ENCODE measurements around the gene ARL4C.
"Not testable (repeated sequence)": the region's sequence is repeated elsewhere in the genome, so short reads cannot be mapped to it uniquely, and the experiment has no call there.

The ARL4C gene

GRCh38 chr2:234457421-234457820 is 39.5 kb downstream of the ARL4C start:
- H3K27ac Mint-ChIP-seq, result peak overlapping the region in 1 of 2 donors; percentile 49
- H3K4me1 Mint-ChIP-seq (ENCODE audit: low read depth in 2 of 2), result peaks cover 50 to 70% of the 10 kb centered on the region in 2 donors
- H3K27me3 Mint-ChIP-seq, result no peaks in the 10 kb centered on the region
- DNase-seq (no peak), ATAC-seq (replicated peaks) (no peak)
- peak overlapping the region in 1 of 2 donors; percentile 10 for H3K4me3 Mint-ChIP-seq
- no peaks in the 10 kb centered on the region for H3K9me3 Mint-ChIP-seq
- peaks cover 9% of the 10 kb centered on the region for H3K36me3 Mint-ChIP-seq (ENCODE audit: insufficient read depth)

GRCh38 chr2:234455246-234455645 is 41.6 kb downstream of the ARL4C start:
- peak overlapping the region; percentile 42 to 91 for H3K27ac Mint-ChIP-seq
- H3K4me1 Mint-ChIP-seq (ENCODE audit: low read depth in 2 of 2), result peaks cover 45 to 73% of the 10 kb centered on the region in 2 donors
- peaks cover 19% of the 10 kb centered on the region for H3K36me3 Mint-ChIP-seq (ENCODE audit: insufficient read depth)
- peak overlapping the region; percentile 33 to 49 for H3K4me3 Mint-ChIP-seq
- ATAC-seq (replicated peaks); DNase-seq; H3K9me3 Mint-ChIP-seq; H3K27me3 Mint-ChIP-seq: not testable (repeated sequence)

GRCh38 chr2:234454433-234454832 is 42.4 kb downstream of the ARL4C start:
- Mint-ChIP-seq H3K4me3 (peak overlapping the region; percentile 20 to 74), H3K36me3 (ENCODE audit: insufficient read depth) (peaks cover 21% of the 10 kb centered on the region)

GRCh38 chr2:234453216-234453615 is 43.7 kb downstream of the ARL4C start:
- Mint-ChIP-seq H3K9me3 (no peaks in the 10 kb centered on the region), H3K4me3 (peak overlapping the region; percentile 20 to 74), H3K36me3 (ENCODE audit: insufficient read depth) (peaks cover 21% of the 10 kb centered on the region), H3K4me1 (ENCODE audit: low read depth in 2 of 2) (peaks cover 33 to 61% of the 10 kb centered on the region in 2 donors), H3K27ac (peak overlapping the region; percentile 42 to 91), H3K27me3 (no peaks in the 10 kb centered on the region)
- peak; percentile 31 for ATAC-seq (replicated peaks)
- no peak for DNase-seq

More at GRCh38 chr2:234454433-234454832, 42.4 kb downstream of the ARL4C start:
- Mint-ChIP-seq H3K4me1 (ENCODE audit: low read depth in 2 of 2) (peaks cover 43 to 70% of the 10 kb centered on the region in 2 donors), H3K27ac (peak overlapping the region; percentile 42 to 91), H3K9me3 (no peaks in the 10 kb centered on the region), H3K27me3 (no peaks in the 10 kb centered on the region)
- peak; percentile 13 to 22 (median 17) for DNase-seq
- ATAC-seq (replicated peaks), result peak; percentile 90

- Mint-ChIP-seq H3K27ac (peak overlapping the region; percentile 42 to 91), H3K36me3 (ENCODE audit: insufficient read depth) (peaks cover 17% of the 10 kb centered on the region), H3K9me3 (no peaks in the 10 kb centered on the region), H3K27me3 (no peaks in the 10 kb centered on the region), H3K4me1 (ENCODE audit: low read depth in 2 of 2) (peaks cover 38 to 69% of the 10 kb centered on the region in 2 donors), H3K4me3 (peak overlapping the region; percentile 20 to 74)
- DNase-seq (no peak), ATAC-seq (replicated peaks) (peak; percentile 11)
These were observed 44.8 kb downstream of the ARL4C start for GRCh38 chr2:234451852-234452625.

- peak overlapping the region; percentile 42 to 91 for H3K27ac Mint-ChIP-seq
- H3K4me3 Mint-ChIP-seq, result peak overlapping the region in 1 of 2 donors; percentile 31
- H3K9me3 Mint-ChIP-seq, result no peaks in the 10 kb centered on the region
- DNase-seq, result no peak
- H3K36me3 Mint-ChIP-seq (ENCODE audit: insufficient read depth), result peaks cover 25% of the 10 kb centered on the region
- H3K4me1 Mint-ChIP-seq (ENCODE audit: low read depth in 2 of 2), result peaks cover 42 to 74% of the 10 kb centered on the region in 2 donors
- no peak for ATAC-seq (replicated peaks)
- H3K27me3 Mint-ChIP-seq, result no peaks in the 10 kb centered on the region
These were observed 45.6 kb downstream of the ARL4C start for GRCh38 chr2:234451242-234451641.

GRCh38 chr2:234450431-234451124 is 46.3 kb downstream of the ARL4C start:
- ATAC-seq (replicated peaks) (no peak), DNase-seq (no peak)
- peak overlapping the region; percentile 65 to 91 for H3K27ac Mint-ChIP-seq
- H3K4me3 Mint-ChIP-seq, result no peak overlapping the region
- peaks cover 43 to 73% of the 10 kb centered on the region in 2 donors for H3K4me1 Mint-ChIP-seq (ENCODE audit: low read depth in 2 of 2)
- H3K36me3 Mint-ChIP-seq (ENCODE audit: insufficient read depth), result peaks cover 27% of the 10 kb centered on the region
- no peaks in the 10 kb centered on the region for H3K27me3 Mint-ChIP-seq
- no peaks in the 10 kb centered on the region for H3K9me3 Mint-ChIP-seq

- no peaks in the 10 kb centered on the region for H3K27me3 Mint-ChIP-seq
- peak overlapping the region in 1 of 2 donors; percentile 40 for H3K4me3 Mint-ChIP-seq
- H3K27ac Mint-ChIP-seq, result peak overlapping the region; percentile 98
- ATAC-seq (replicated peaks) (no peak), DNase-seq (no peak)
- peaks cover 35% of the 10 kb centered on the region for H3K36me3 Mint-ChIP-seq (ENCODE audit: insufficient read depth)
- H3K4me1 Mint-ChIP-seq (ENCODE audit: low read depth in 2 of 2), result peaks cover 53 to 71% of the 10 kb centered on the region in 2 donors
- H3K9me3 Mint-ChIP-seq, result no peaks in the 10 kb centered on the region
These were observed 48.2 kb downstream of the ARL4C start for GRCh38 chr2:234448506-234449184.

- Mint-ChIP-seq H3K9me3 (no peaks in the 10 kb centered on the region), H3K4me3 (peak overlapping the region in 1 of 2 donors; percentile 40), H3K36me3 (ENCODE audit: insufficient read depth) (peaks cover 33% of the 10 kb centered on the region), H3K4me1 (ENCODE audit: low read depth in 2 of 2) (peaks cover 55 to 67% of the 10 kb centered on the region in 2 donors), H3K27me3 (no peaks in the 10 kb centered on the region), H3K27ac (peak overlapping the region; percentile 98)
- ATAC-seq (replicated peaks) (no peak), DNase-seq (no peak)
These were observed 48.9 kb downstream of the ARL4C start for GRCh38 chr2:234447963-234448362.

- DNase-seq (no peak), ATAC-seq (replicated peaks) (no peak)
- H3K4me1 Mint-ChIP-seq (ENCODE audit: low read depth in 2 of 2), result peaks cover 47 to 62% of the 10 kb centered on the region in 2 donors
- H3K9me3 Mint-ChIP-seq, result no peaks in the 10 kb centered on the region
- H3K4me3 Mint-ChIP-seq, result peak overlapping the region; percentile 53 to 75
- peak overlapping the region; percentile 98 for H3K27ac Mint-ChIP-seq
- H3K27me3 Mint-ChIP-seq, result no peaks in the 10 kb centered on the region
- peaks cover 27% of the 10 kb centered on the region for H3K36me3 Mint-ChIP-seq (ENCODE audit: insufficient read depth)
These were observed 49.7 kb downstream of the ARL4C start for GRCh38 chr2:234447189-234447588.

GRCh38 chr2:234446404-234447076 is 50.3 kb downstream of the ARL4C start:
- peak; percentile 80 to 81 (median 81) for DNase-seq
- peak; percentile 93 for ATAC-seq (replicated peaks)
- Mint-ChIP-seq H3K4me3 (peak overlapping the region; percentile 53 to 75), H3K9me3 (no peaks in the 10 kb centered on the region), H3K4me1 (ENCODE audit: low read depth in 2 of 2) (peaks cover 45 to 63% of the 10 kb centered on the region in 2 donors), H3K36me3 (ENCODE audit: insufficient read depth) (peaks cover 25% of the 10 kb centered on the region), H3K27me3 (no peaks in the 10 kb centered on the region), H3K27ac (peak overlapping the region; percentile 98)

- H3K27me3 Mint-ChIP-seq, result no peaks in the 10 kb centered on the region
- no peaks in the 10 kb centered on the region for H3K9me3 Mint-ChIP-seq
- H3K27ac Mint-ChIP-seq, result peak overlapping the region; percentile 97 to 98
- peaks cover 44 to 58% of the 10 kb centered on the region in 2 donors for H3K4me1 Mint-ChIP-seq (ENCODE audit: low read depth in 2 of 2)
- H3K36me3 Mint-ChIP-seq (ENCODE audit: insufficient read depth), result peaks cover 18% of the 10 kb centered on the region
- peak; percentile 53 to 57 (median 56) for DNase-seq
- H3K4me3 Mint-ChIP-seq, result peak overlapping the region; percentile 69
- peak; percentile 48 for ATAC-seq (replicated peaks)
These were observed 52.0 kb downstream of the ARL4C start for GRCh38 chr2:234444893-234445292.

Measured in effector memory CD8-positive, alpha-beta T cell (primary cell).